GM06990 (cell line): ENCODE results near the gene WNT10A.
A peak's percentile ranks its signal among the peaks of the same experiment; 100 is the strongest.

Experiments used
- DNase-seq: peaks from one replicate; pipeline ENCODE4 v3.0.0-alpha.2; 2011; ENCODE audit not compliant: insufficient read length; ENCODE audit errors: extremely low read depth
- H3K27me3 ChIP-seq: replicated peaks from 2 replicates; pipeline ENCODE4 v1.6.0; 2011; ENCODE audit warnings: low read length; ENCODE audit not compliant: control insufficient read depth, insufficient read depth
- H3K36me3 ChIP-seq: 2 replicates; pipeline ENCODE4 v1.5.1; 2011; ENCODE audit warnings: low read length; ENCODE audit not compliant: control insufficient read depth, insufficient read depth
- H3K4me3 ChIP-seq: replicated peaks from 2 replicates; pipeline ENCODE4 v1.5.1; 2011; ENCODE audit warnings: low read depth, mild to moderate bottlenecking, control low read depth, low read length
- TF ChIP-seq, protein P1 (sequence below): IDR thresholded peaks from 2 replicates; pipeline ENCODE4 v1.5.1; 2011; ENCODE audit warnings: low read length, control low read depth, mild to moderate bottlenecking, inconsistent platforms; ENCODE audit not compliant: insufficient read depth, poor library complexity, severe bottlenecking

Gene WNT10A

GRCh38 chr2:218894880-218895157, 14.2 kb downstream of the WNT10A start:
- TF ChIP-seq, protein P1, sequence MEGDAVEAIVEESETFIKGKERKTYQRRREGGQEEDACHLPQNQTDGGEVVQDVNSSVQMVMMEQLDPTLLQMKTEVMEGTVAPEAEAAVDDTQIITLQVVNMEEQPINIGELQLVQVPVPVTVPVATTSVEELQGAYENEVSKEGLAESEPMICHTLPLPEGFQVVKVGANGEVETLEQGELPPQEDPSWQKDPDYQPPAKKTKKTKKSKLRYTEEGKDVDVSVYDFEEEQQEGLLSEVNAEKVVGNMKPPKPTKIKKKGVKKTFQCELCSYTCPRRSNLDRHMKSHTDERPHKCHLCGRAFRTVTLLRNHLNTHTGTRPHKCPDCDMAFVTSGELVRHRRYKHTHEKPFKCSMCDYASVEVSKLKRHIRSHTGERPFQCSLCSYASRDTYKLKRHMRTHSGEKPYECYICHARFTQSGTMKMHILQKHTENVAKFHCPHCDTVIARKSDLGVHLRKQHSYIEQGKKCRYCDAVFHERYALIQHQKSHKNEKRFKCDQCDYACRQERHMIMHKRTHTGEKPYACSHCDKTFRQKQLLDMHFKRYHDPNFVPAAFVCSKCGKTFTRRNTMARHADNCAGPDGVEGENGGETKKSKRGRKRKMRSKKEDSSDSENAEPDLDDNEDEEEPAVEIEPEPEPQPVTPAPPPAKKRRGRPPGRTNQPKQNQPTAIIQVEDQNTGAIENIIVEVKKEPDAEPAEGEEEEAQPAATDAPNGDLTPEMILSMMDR, result no peak
- Histone ChIP-seq H3K27me3 (no peaks in the 10 kb centered on the region), H3K36me3 (0 out of 2 replicates have a peak, but pooled peaks cover 1% of the 10 kb centered on the region), H3K4me3 (peak overlapping the region; percentile 80; the same call in 1 of the 2 replicates)
- no peak for DNase-seq

- DNase-seq, result no peak
These were observed 14.7 kb downstream of the WNT10A start for GRCh38 chr2:218895326-218895725.

GRCh38 chr2:218895759-218896500, 15.3 kb downstream of the WNT10A start:
- H3K4me3 ChIP-seq, result no peak overlapping the region; the same call in 1 of the 2 replicates
- no peak for DNase-seq
- TF ChIP-seq, protein P1, result no peak
- H3K36me3 ChIP-seq, result no peaks in the 10 kb centered on the region
- H3K27me3 ChIP-seq, result no peaks in the 10 kb centered on the region

More at GRCh38 chr2:218895326-218895725, 14.7 kb downstream of the WNT10A start:
- TF ChIP-seq, protein P1, result no peak
- no peak overlapping the region for H3K4me3 ChIP-seq
- no peaks in the 10 kb centered on the region for H3K27me3 ChIP-seq
- H3K36me3 ChIP-seq, result 0 out of 2 replicates have a peak, but pooled peaks cover under 1% of the 10 kb centered on the region

- Histone ChIP-seq H3K36me3 (no peaks in the 10 kb centered on the region), H3K4me3 (peak overlapping the region; percentile 63), H3K27me3 (no peaks in the 10 kb centered on the region)
- peak; percentile 91 for DNase-seq
- TF ChIP-seq, protein P1, result peak; percentile 22
These were observed 16.1 kb downstream of the WNT10A start for GRCh38 chr2:218896501-218897393.

DNA sequence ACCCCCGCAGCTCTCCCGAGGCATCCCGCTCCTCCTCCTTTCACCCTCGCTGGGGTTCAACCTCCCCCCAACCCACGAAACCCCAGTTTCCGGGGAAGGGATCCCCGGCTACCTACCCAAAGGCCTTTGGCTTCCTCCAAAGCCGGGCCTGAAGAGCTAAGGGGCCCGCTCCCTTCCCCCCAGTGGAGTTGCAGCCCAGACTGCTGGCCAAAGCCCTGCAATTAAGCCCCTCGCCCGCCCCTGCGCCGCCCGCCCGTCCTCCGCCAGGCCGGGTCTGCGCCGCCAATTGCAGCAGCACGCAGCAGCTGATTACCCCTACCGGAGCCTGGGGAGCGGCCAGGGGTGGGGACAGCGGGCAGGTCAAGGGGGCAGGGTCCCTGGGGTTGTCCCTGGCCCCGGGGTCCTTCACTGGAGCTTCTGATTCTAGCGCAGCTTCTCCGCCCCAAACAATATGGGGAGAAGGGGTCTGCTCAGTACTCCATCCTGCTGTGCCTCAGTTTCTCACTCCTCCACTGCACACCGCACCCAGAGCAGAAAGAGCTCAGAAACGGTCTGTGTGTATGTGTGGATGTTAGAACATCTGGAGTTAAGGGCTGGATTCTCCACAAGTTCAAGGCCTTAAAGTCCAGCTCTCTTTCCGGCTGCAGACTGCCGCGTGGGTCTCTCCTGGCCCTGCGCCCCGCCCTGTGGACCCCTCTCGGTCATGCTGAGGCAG, 16.9 kb downstream of the WNT10A start:
- TF ChIP-seq, protein P1, result no peak
- Histone ChIP-seq H3K4me3 (peak overlapping the region; percentile 63), H3K27me3 (no peaks in the 10 kb centered on the region)

More for the DNA sequence above, 16.9 kb downstream of the WNT10A start:
- no peak for DNase-seq
- no peaks in the 10 kb centered on the region for H3K36me3 ChIP-seq
